ENCODE measurements around the gene MUC5B. TPM values are rescaled to one million over a fixed set of nuclear protein-coding genes. Genes with fewer than 3 reads are reported as not detected.

Gene MUC5B
- total and polyA plus RNA-seq, 2 donors (not counting 3 experiments of a cell fraction or from before 2014, with no cell fraction given) = not detected

- H3K9me3 ChIP-seq (replicated peaks; ENCODE audit: control insufficient read depth, insufficient read depth, low read length) = no peaks in the 10 kb centered on the region
- peaks cover 12% of the 10 kb centered on the region for H3K4me1 ChIP-seq (ENCODE audit: control insufficient read depth, extremely low read depth, insufficient read depth, low read length)
- H3K4me3 ChIP-seq (replicated peaks in 1 of 3; ENCODE audit: insufficient read depth in 1 of 3, low read depth in 1 of 3, low read length in 3 of 3) = no peak overlapping the region
- H3K27ac ChIP-seq (ENCODE audit: insufficient read depth, low read depth, low read length) = no peak overlapping the region
- FAIRE-seq (no peak), DNase-seq (ENCODE audit: low read depth, low spot score) (no peak)
- no peak overlapping the region for H3K9ac ChIP-seq (replicated peaks; ENCODE audit: extremely low read depth, insufficient read depth, low read length)
- peaks cover 63% of the 10 kb centered on the region for H3K79me2 ChIP-seq (ENCODE audit: control insufficient read depth, insufficient read depth, low read length)
- dilution Hi-C loops (cut with MboI; ENCODE audit: extremely low pct_ligation_motif_present, low sequenced_read_pairs) (no loop called here), intact Hi-C loops (cut with micrococcal nuclease) (loop anchor here (10.0 kb wide), 2 partner anchors 78 to 268 kb away; partner anchors contain the start of genes BRSK2 and DUSP8)
- TF ChIP-seq POLR2AphosphoS5 (IDR thresholded peaks at IDR 0.05; ENCODE audit: insufficient read depth, low read depth, low read length) (no peak), MYC (IDR thresholded peaks at IDR 0.05; ENCODE audit: low read depth, low read length) (no peak), MAX (IDR thresholded peaks at IDR 0.05; ENCODE audit: insufficient read depth, insufficient read length) (no peak), JUN (IDR thresholded peaks at IDR 0.05; ENCODE audit: borderline replicate concordance, insufficient read depth, insufficient read length, low read depth) (no peak), EZH2 (IDR thresholded peaks at IDR 0.05; ENCODE audit: borderline replicate concordance, low read depth, low read length, severe bottlenecking) (no peak), FOS (IDR thresholded peaks at IDR 0.05; ENCODE audit: borderline replicate concordance, insufficient read depth, low read length) (no peak), CTCF (IDR thresholded peaks at IDR 0.05; ENCODE audit: extremely low read depth in 1 of 2, insufficient read depth in 1 of 2, low read depth in 1 of 2, low read length in 2 of 2) (no peak), GATA2 (IDR thresholded peaks at IDR 0.05; ENCODE audit: insufficient read depth, insufficient read length, low read depth, low read length) (no peak), POLR2A (IDR thresholded peaks at IDR 0.05; ENCODE audit: low read depth, low read length) (no peak)
- peaks cover 0 to 4% of the 10 kb centered on the region in 2 experiments for H3K36me3 ChIP-seq (ENCODE audit: control insufficient read depth in 2 of 2, extremely low read depth in 1 of 2, insufficient read depth in 2 of 2, low read length in 2 of 2)
- H3K9me1 ChIP-seq (replicated peaks; ENCODE audit: control insufficient read depth, extremely low read depth, insufficient read depth, low read length) = no peaks in the 10 kb centered on the region
- H3K4me2 ChIP-seq (ENCODE audit: insufficient read depth, low read length) = no peak overlapping the region
- BruUV-seq (replicated peaks) = no TSS peak
- H2AFZ ChIP-seq (ENCODE audit: low read depth, low read length) = no peak overlapping the region
- POLR2A ChIA-PET = no interaction called here
- no peaks in the 10 kb centered on the region for H4K20me1 ChIP-seq (replicated peaks; ENCODE audit: control insufficient read depth, extremely low read depth, insufficient read depth, low read length)
- no peaks in the 10 kb centered on the region for H3K27me3 ChIP-seq (ENCODE audit: control insufficient read depth in 2 of 2, insufficient read depth in 2 of 2, low read length in 2 of 2)
- CTCF ChIA-PET = no interaction called here
These were observed 83.6 kb downstream of the MUC5B start for GRCh38 chr11:1306186-1307162.

Data from endothelial cell of umbilical vein (primary cell).